Myocyte (in vitro differentiated cells): ENCODE data around the gene CREB5. TPM values are rescaled to one million over a fixed set of nuclear protein-coding genes. Genes with fewer than 3 reads are reported as not detected.

ENCODE experiments used
- DNase-seq: peaks from one replicate; pipeline ENCODE4 v3.0.0-alpha.2; 2012; ENCODE audit warnings: low read depth
- total RNA-seq: library from RNA; depleted of rRNA; stranded (reverse); fragments of >200 nt; gene quantifications from 2 replicates; pipeline ENCODE4 v1.2.3, GENCODE V29; 2014

CREB5 gene
- total RNA-seq, 1 donor from 2014 or later = 3.7 TPM

DNA sequence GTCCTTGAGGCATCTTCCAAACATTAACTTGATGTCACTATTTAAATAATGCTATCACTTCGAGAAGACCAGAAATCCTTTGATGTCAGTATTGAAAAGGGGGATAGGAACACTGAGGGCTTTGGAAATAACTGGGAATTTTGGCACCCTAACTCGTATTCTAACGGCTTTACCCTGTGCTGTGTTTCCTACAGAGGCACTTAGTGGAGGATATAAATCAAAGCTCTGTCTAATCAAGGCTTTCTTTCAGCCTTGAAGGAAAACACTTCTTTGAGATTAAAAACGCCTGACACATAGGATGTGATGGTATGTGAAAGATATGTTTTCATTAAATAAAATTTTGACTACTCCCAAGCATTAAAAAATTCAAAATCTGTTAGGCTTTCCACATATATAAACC is 62.3 kb downstream of the CREB5 start:
- DNase-seq = no peak

GRCh38 chr7:28477041-28477442 is 64.7 kb downstream of the CREB5 start:
- DNase-seq = no peak

DNA sequence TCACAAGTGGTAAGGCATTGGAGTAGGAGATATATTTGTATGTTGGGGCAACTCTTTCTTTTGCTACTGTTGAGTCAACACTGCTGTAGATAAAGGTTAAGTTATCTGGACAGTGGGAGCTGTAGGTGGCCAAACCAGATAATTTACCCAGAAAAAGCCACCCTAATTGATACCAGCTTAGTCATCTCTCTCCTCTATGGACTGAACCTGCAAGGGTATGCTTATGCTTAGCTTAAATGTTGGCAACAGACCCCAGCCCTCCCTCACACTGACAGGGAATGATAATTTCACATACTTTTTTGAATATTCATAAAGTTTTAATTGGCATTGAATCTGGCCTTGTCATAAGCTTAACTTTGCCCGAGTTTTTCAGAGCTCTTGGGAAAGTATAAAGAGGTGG is 66.3 kb downstream of the CREB5 start:
- DNase-seq = no peak

DNA sequence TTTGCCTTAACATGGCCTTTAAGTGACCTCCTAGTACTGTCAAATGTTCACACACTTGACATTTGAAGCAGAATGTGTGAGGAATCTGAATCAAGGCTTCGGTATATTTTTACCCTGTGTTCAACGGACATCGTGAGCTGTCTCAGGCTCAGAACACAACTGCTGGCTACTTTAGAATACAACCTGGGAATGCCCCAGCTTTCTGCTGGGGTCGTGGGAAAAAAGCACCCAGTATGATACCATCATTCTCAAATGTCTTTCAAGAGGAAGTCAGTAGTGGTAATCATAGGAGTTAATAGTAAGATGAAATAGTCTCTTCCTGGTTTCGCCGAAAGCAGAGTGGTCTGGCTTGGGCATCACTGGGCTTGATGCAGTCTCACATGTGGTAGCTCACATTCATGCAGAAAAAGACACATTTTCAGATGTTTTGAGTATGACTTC is 67.2 kb downstream of the CREB5 start:
- no peak for DNase-seq

DNA sequence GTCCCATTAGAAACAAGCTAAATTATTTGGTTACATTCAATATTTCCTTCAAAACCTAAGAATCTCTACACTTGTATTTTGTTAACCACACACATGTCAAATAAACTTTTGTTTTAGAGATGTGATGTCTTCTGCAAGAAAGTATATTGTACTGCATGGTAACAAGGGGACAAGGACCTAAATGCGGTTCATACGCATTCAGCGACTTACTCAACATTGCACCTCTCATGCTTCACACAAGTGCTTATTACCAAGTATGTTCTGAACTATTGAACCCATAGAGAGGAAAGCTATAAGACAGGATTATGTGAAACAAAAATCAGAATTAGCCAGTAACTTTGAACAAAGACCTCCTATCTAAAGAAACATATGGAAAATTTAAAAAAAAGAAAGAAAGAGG is 68.3 kb downstream of the CREB5 start:
- no peak for DNase-seq

DNA sequence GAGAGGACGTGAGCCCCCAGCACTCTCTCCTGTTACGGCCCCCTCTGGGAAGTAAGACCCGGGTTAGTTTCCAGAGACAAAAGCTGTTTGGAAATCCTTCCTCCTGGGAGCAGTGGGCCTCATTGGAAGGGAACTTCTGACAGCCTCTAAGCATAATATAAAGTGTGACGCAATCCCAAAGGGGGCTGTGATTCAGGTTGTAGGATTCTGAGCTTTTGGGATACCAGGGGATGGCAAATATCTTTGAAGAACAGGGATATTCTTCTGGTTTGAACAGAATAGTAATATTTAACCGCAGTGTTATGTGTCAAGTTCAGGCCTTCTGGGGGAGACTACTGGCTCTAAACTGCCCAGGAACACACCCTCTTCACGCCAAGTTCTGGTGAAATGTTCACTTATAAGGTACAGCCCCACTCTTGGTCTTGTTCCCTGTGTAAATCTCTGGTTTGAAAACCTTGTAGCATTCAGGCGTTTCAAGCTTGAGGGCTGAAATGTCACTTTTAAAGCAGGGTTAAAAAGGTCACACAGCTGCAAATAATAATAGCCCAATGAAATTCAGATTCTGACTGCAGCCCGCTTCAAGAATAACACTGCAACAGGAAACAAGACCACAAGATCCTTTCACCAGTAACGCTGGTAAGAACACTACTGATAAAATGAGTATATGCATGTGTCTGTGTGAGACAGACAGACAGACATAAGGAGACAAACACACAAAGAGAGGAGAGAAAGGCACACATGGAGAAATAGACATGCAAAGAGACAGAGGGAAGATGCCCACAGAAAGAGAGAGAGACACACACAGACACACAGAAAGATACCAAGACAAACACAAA is 69.0 kb downstream of the CREB5 start:
- peak; percentile 85 for DNase-seq

DNA sequence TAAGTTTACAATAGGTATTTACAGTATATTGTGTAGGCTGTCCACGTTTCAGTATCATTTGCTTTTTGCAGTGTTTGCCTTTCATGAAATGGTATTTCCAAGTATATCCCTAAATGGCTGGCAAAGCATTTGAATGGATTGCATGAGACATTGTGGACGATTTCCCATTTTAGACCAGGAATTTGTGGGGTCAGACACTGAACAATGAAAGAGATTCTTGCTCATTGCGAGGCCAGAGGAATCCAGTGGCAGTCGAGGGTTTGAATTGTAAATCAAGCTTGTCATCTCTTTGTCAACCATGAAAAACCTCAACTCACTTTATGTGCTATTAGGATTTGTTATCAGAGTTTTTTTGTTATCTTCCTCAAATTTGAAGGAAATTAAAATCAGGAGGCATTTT is 70.8 kb downstream of the CREB5 start:
- DNase-seq = peak; percentile 73

DNA sequence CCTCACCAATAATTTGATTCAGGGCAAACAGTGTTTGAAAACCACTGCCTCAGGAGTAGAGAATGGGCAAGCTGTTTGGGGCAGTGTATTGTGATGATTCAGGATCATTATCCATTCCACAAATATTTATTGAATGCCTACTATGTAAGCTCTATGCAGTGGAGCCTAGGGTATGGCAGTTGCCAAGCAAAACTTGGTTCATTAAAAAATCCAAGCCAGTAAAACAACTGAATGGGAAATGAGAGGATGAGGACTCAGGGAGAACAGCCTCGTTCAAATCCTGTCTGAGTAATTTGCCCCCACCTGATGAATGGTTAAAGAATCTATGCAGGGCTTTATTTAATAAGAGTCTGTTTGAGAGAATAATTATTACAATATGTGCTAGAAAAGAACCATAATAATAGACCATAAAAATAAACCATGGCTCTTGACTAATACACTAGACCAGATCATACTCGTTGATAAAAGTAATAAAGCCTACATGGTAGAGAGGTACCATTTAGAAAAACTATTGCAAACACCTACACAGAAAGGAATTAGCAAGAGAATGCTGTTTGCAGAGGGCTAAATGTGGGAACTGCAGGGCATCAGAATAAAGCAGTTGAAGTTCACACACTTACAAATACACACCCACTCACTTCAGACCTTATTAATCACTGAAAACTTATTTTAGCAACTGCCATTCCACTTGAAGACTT is 71.7 kb downstream of the CREB5 start:
- peak; percentile 57 for DNase-seq

DNA sequence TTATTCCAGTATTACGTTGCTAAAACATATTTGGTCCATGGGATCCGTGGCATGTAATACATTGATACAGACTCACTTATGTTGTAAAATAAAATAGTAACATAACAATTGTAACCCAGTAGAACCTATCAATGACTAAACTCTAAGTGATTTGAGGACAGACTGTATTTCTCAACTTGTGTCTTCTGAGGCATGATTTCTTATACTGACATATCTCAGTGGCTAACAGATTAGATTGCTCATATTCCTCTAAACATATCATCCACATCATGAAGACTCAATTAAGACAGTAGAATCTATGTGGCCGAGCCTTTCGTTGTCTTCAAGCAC is 72.3 kb downstream of the CREB5 start:
- no peak for DNase-seq

DNA sequence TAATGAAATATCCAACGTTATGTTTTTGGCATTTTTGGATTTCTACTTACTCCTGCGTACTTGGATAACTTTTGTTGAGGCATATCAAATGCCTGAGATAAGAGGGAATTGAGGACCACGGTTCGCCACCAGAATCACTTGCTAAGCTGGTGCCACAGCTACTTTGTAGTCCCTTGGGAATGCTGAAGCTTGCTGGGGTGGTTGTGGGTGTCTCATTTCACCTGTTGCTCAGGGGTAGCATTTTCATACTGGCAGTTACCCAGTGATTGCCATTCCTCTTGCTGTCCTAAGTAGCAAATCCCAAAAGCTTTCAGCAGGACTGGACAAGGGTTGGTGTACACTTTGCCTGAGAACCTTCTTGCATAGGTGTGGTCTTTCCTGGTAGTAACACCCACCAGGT is 75.2 kb downstream of the CREB5 start:
- peak; percentile 26 for DNase-seq

DNA sequence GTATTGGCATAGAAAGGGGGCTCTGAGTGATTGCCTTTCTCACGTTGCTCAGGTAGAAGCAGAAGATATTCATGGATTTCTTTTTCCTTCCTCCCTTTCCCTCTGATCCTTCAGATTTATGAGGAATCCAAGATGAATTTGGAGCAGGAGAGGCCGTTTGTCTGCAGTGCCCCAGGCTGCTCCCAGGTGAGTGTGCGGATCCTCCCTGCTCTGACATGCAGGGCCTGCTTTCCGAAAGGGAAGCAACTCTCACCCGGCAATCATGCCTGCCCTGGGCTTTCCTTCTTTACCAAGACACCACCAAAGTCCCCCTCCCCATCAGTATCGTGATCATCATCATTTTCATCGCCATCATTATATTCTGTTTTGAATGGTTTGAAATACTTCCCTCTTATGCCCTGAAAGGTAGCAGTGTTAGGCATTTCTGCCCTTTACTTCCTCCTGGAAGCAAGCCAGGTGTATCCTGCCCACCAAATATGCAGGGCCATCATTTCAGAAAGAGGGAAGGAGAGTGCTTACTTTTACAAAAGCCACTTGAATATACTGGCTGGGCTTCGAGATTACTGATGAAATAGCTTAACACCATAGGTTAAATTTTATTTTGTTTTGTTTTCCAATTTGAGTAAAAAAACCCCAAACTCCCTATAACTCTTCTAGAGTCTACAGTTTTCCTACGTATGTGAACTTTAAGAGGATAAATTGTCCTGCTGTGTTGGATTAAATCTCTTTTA is 75.9 kb downstream of the CREB5 start:
- no peak for DNase-seq

DNA sequence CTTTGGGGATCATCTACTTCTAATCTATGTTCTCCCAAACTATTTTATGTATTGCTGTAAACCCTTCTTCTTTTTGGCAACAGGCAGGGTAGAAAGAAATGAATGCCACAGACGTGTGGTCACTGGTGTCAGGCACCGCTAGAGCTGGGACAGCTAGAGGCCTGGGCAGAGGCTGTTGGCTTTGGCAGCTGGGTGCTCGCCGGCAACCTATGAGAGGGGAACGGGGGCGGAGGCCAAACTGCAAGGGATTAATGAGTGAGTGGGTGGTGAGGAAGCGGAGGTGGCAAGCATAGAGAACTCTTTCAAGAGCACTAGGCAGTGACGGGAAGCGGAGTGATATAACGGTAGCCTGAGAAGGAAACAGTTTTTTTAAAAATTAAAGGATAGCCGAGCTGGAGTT is 78.5 kb downstream of the CREB5 start:
- DNase-seq = peak; percentile 30

GRCh38 chr7:28493477-28493876 is 81.2 kb downstream of the CREB5 start:
- DNase-seq = no peak

GRCh38 chr7:28497009-28497408 is 84.7 kb downstream of the CREB5 start:
- peak; percentile 38 for DNase-seq

GRCh38 chr7:28498636-28499035 is 86.3 kb downstream of the CREB5 start:
- DNase-seq = peak; percentile 30

DNA sequence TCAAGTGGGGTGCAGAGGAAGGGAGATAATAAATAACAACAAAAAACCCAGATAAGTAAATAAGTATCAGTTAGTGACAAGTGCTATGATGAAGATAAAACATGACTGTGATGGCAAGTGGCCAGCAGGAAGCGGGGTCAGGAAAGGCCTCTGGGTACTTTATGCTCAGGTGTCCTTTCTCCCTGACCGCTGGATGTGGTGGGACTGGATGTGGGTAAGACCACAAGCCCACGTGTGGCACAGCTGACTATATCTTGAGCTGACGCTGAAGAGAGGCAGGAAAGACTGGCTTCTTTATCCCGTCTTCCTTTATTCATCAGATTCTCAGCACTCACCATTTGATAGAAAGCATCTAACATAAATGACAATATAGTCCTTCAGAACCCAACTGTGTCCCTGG is 87.8 kb downstream of the CREB5 start:
- DNase-seq = no peak

DNA sequence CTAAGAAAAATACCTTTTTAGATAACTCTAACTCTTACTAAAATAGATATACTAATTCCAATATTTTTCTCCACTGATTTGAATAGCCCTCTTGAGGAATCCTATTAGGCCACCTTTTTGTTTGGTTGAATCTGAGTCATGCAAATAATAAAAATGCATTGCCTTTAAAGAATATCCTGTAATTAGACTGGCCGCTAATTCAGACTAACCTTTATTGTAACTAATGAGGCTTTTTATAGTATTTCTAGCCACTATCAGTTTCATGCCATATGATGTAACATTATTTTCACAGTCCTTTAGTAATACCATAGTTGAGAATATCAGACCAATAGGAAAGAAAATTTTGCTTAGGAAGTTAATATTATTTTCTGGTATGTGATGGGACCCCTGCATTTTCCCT is 90.1 kb downstream of the CREB5 start:
- DNase-seq = no peak

DNA sequence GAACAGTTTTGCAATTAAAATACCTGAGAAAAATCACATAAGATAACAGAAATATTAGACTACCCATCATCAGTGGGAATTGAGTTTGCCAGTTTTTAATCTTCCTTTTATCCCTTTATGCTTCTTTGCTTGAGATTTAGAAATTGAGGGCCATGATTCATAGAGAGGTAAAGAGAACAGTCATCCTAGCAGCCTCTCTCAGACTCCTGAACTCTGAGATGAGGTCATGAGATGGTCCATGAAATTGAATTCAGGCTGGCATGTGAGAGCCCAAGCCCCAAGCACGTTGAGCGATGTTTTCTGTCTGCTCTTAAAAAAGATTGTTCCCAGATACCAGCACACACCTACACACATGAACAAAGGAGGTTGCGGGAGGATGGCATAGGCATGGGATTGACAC is 91.1 kb downstream of the CREB5 start:
- no peak for DNase-seq

DNA sequence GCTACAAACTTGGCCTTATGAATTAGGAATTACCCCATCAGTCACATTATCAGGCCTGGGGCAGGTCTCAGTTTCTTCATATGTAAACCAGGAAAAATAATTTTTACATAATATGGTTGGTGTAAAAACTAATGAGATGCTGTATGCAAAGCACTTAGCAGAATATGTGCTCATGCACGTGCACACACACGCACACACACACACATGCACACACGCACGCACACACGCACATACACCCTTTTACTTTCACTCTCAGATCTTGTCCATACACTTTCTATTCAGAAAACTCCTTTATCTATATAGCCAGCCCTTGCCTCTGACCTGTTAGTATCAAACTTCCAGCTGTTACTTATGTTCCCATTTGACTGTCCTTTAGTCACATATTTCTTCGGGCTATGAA is 92.7 kb downstream of the CREB5 start:
- DNase-seq = no peak

- DNase-seq = no peak
Observed at GRCh38 chr7:28505867-28506266, 93.5 kb downstream of the CREB5 start.

- DNase-seq = no peak
Observed at GRCh38 chr7:28507525-28508282, 95.4 kb downstream of the CREB5 start.
